H9 (cell line): ENCODE data around the gene PAM. TPM values are rescaled to one million over a fixed set of nuclear protein-coding genes. Genes with fewer than 3 reads are reported as not detected.

Experiments
- DNase-seq: peaks from one replicate; pipeline ENCODE4 v3.0.0-alpha.2; 2017
- H2AFZ ChIP-seq: one replicate; pipeline ENCODE4 v1.6.1; 2013; ENCODE audit warnings: mild to moderate bottlenecking, low read length, control low read depth, moderate library complexity
- H2AK5ac ChIP-seq: 2 replicates; pipeline ENCODE4 v1.6.1; 2013; ENCODE audit warnings: low read length, control low read depth, mixed read lengths; ENCODE audit not compliant: insufficient read length
- H2BK120ac ChIP-seq: one replicate; pipeline ENCODE4 v1.6.1; 2013; ENCODE audit warnings: low read depth, mild to moderate bottlenecking, low read length, control low read depth, inconsistent platforms; ENCODE audit not compliant: poor library complexity, severe bottlenecking
- H2BK12ac ChIP-seq: 2 replicates; pipeline ENCODE4 v1.6.1; 2013; ENCODE audit warnings: low read length, control low read depth, mixed read lengths, low read depth; ENCODE audit not compliant: insufficient read length
- H2BK15ac ChIP-seq: 2 replicates; pipeline ENCODE4 v1.6.1; 2013; ENCODE audit warnings: low read depth, low read length, control low read depth
- H2BK20ac ChIP-seq: one replicate; pipeline ENCODE4 v1.6.1; 2013; ENCODE audit warnings: low read depth, mild to moderate bottlenecking, low read length, control low read depth, inconsistent platforms; ENCODE audit not compliant: poor library complexity, severe bottlenecking
- H2BK5ac ChIP-seq: 2 replicates; pipeline ENCODE4 v1.6.1; 2013; ENCODE audit warnings: low read length, control low read depth, mixed read lengths; ENCODE audit not compliant: insufficient read length
- H3K14ac ChIP-seq: 2 replicates; pipeline ENCODE4 v1.6.1; 2013; ENCODE audit warnings: low read length, control low read depth; ENCODE audit not compliant: insufficient read depth
- H3K18ac ChIP-seq: 2 replicates; pipeline ENCODE4 v1.6.1; 2013; ENCODE audit warnings: low read depth, mild to moderate bottlenecking, mixed read lengths, low read length, control low read depth; ENCODE audit not compliant: insufficient read length
- H3K23ac ChIP-seq: 2 replicates; pipeline ENCODE4 v1.6.1; 2013; ENCODE audit warnings: low read length, control low read depth, mixed read lengths, low read depth; ENCODE audit not compliant: insufficient read length
- H3K23me2 ChIP-seq: 2 replicates; pipeline ENCODE4 v1.6.1; 2013; ENCODE audit warnings: low read depth, mild to moderate bottlenecking, mixed read lengths, low read length, control low read depth; ENCODE audit not compliant: insufficient read length, poor library complexity, severe bottlenecking
- H3K27ac ChIP-seq: 2 replicates; pipeline ENCODE4 v1.5.1; 2013; ENCODE audit warnings: low read length, control low read depth, mixed read lengths, low read depth; ENCODE audit not compliant: insufficient read length
- H3K27me3 ChIP-seq: 2 replicates; pipeline ENCODE4 v1.6.1; 2013; ENCODE audit warnings: low read length, control low read depth, inconsistent platforms; ENCODE audit not compliant: insufficient read depth
- H3K4ac ChIP-seq: 2 replicates; pipeline ENCODE4 v1.6.1; 2013; ENCODE audit warnings: low read depth, mild to moderate bottlenecking, control low read depth, inconsistent platforms, low read length, moderate library complexity
- H3K4me1 ChIP-seq: 2 replicates; pipeline ENCODE4 v1.6.1; 2013; ENCODE audit warnings: low read length, control low read depth, inconsistent platforms; ENCODE audit not compliant: insufficient read depth
- H3K4me2 ChIP-seq: 2 replicates; pipeline ENCODE4 v1.6.1; 2013; ENCODE audit warnings: low read length, control low read depth, mixed read lengths; ENCODE audit not compliant: insufficient read length, insufficient read depth
- H3K56ac ChIP-seq: 2 replicates; pipeline ENCODE4 v1.6.1; 2013; ENCODE audit warnings: low read depth, mild to moderate bottlenecking, mixed read lengths, low read length, control low read depth; ENCODE audit not compliant: insufficient read length
- H3K79me1 ChIP-seq: 2 replicates; pipeline ENCODE4 v1.6.1; 2013; ENCODE audit warnings: low read depth, mild to moderate bottlenecking, moderate library complexity, low read length, control low read depth, inconsistent platforms; ENCODE audit not compliant: insufficient read depth, poor library complexity, severe bottlenecking
- H3K79me2 ChIP-seq: 2 replicates; pipeline ENCODE4 v1.6.1; 2013; ENCODE audit warnings: low read length, control low read depth, inconsistent platforms; ENCODE audit not compliant: insufficient read depth
- H3K9ac ChIP-seq: 2 replicates; pipeline ENCODE4 v1.6.1; 2013; ENCODE audit warnings: low read length, control low read depth, mixed read lengths; ENCODE audit not compliant: insufficient read length; ENCODE audit errors: extremely low read depth
- H3K9me3 ChIP-seq: one replicate; pipeline ENCODE4 v1.6.1; 2013; ENCODE audit warnings: low read depth, low read length, inconsistent platforms; ENCODE audit not compliant: control insufficient read depth
- H3T11ph ChIP-seq: one replicate; pipeline ENCODE4 v1.6.1; 2013; ENCODE audit warnings: mild to moderate bottlenecking, low read length, control low read depth, inconsistent platforms
- H4K20me1 ChIP-seq: one replicate; pipeline ENCODE4 v1.6.1; 2013; ENCODE audit not compliant: control insufficient read depth, insufficient read length, insufficient read depth
- H4K5ac ChIP-seq: 2 replicates; pipeline ENCODE4 v1.6.1; 2013; ENCODE audit warnings: low read depth, mild to moderate bottlenecking, mixed read lengths, low read length, control low read depth; ENCODE audit not compliant: insufficient read length
- H4K8ac ChIP-seq: replicated peaks from 2 replicates; pipeline ENCODE4 v1.6.1; 2013; ENCODE audit warnings: low read length, control low read depth, mixed read lengths, low read depth; ENCODE audit not compliant: insufficient read length
- H4K91ac ChIP-seq: 2 replicates; pipeline ENCODE4 v1.6.1; 2013; ENCODE audit warnings: low read depth, mild to moderate bottlenecking, moderate library complexity, mixed read lengths, low read length, control low read depth; ENCODE audit not compliant: insufficient read length
- H3K27ac Mint-ChIP-seq, 3 experiments: 2 replicates in 2 of 3; 3 replicates in 1 of 3; pipeline ENCODE4 v1.8.0; 2020 to 2021; ENCODE audit warnings: mixed read lengths in 3 of 3, mild to moderate bottlenecking in 1 of 3, moderate library complexity in 1 of 3
- H3K27me3 Mint-ChIP-seq: 2 replicates; pipeline ENCODE4 v1.8.0; 2021; ENCODE audit warnings: low read depth, mild to moderate bottlenecking, moderate library complexity, mixed read lengths
- H3K36me3 Mint-ChIP-seq, 3 experiments: 2 replicates in 2 of 3; 3 replicates in 1 of 3; pipeline ENCODE4 v1.8.0; 2020 to 2021; ENCODE audit warnings: low read depth in 3 of 3, mixed read lengths in 3 of 3; ENCODE audit not compliant: insufficient read depth in 1 of 3
- H3K4me1 Mint-ChIP-seq, 2 experiments: 2 replicates each; pipeline ENCODE4 v1.8.0; 2020; ENCODE audit warnings: mixed read lengths in 2 of 2
- H3K4me3 Mint-ChIP-seq, 2 experiments: 2 replicates in 1 of 2; 3 replicates in 1 of 2; pipeline ENCODE4 v1.8.0; 2020 to 2021; ENCODE audit warnings: mild to moderate bottlenecking in 2 of 2, mixed read lengths in 2 of 2, moderate library complexity in 1 of 2
- H3K9me3 Mint-ChIP-seq, 2 experiments: 2 replicates in 1 of 2; 3 replicates in 1 of 2; pipeline ENCODE4 v1.8.0; 2020; ENCODE audit warnings: mild to moderate bottlenecking in 2 of 2, mixed read lengths in 2 of 2, moderate library complexity in 1 of 2
- CTCF ChIP-seq: fragments of 200-600 bp; sonication (generic); conservative IDR thresholded peaks from 3 replicates; pipeline ENCODE4 v1.8.0; 2021; ENCODE audit warnings: antibody characterized with exemption, mild to moderate bottlenecking
- WGBS: extraction: QIAGEN DNeasy Blood & Tissue Kit; methylation state at CpG from one replicate; pipeline ENCODE4 v1.1.7; 2013; ENCODE audit warnings: missing lambda C conversion rate, low lambda C conversion rate, mixed read lengths; ENCODE audit not compliant: insufficient read length; ENCODE audit errors: extremely low coverage; 5-methylcytosine and 5-hydroxymethylcytosine counted together
- total RNA-seq: library from RNA; stranded (reverse); gene quantifications from 2 replicates; pipeline ENCODE4 v1.2.1, GENCODE V29; 2021

Gene PAM
- total RNA-seq, 1 experiment from 2014 or later: 31.5 TPM

- H3K9me3 Mint-ChIP-seq: no peaks in the 10 kb centered on the region
- H2BK20ac ChIP-seq: no peak overlapping the region
- no peak overlapping the region for H2BK5ac ChIP-seq
- no peaks in the 10 kb centered on the region for H3K9me3 ChIP-seq
- H4K5ac ChIP-seq: no peak overlapping the region
- no peak overlapping the region for H4K8ac ChIP-seq
- H3K79me2 ChIP-seq: no peaks in the 10 kb centered on the region
- H3K27ac ChIP-seq: no peak overlapping the region
- H3K36me3 Mint-ChIP-seq: no peaks in the 10 kb centered on the region
- H2BK12ac ChIP-seq: no peak overlapping the region
- DNase-seq: no peak
- no CpG with 5 or more reads among the region's 5 CpGs for WGBS
- peaks cover 5% of the 10 kb centered on the region; the same call in 1 of the 2 replicates for H3K4me1 ChIP-seq
- no peaks in the 10 kb centered on the region for H3K27me3 Mint-ChIP-seq
- no peak overlapping the region for H3K4me3 Mint-ChIP-seq
- H2BK15ac ChIP-seq: no peak overlapping the region
- H2BK120ac ChIP-seq: no peak overlapping the region
- H3K27me3 ChIP-seq: no peaks in the 10 kb centered on the region
- peaks cover 28 to 37% of the 10 kb centered on the region in 2 experiments for H3K4me1 Mint-ChIP-seq
- no peak overlapping the region for H3K4me2 ChIP-seq
- H3K18ac ChIP-seq: no peak overlapping the region
- H3K14ac ChIP-seq: no peak overlapping the region
- no peak overlapping the region for H3T11ph ChIP-seq
- H2AK5ac ChIP-seq: no peak overlapping the region
- no peak overlapping the region for H3K56ac ChIP-seq
- H2AFZ ChIP-seq: no peak overlapping the region
- no peak for TF ChIP-seq CTCF
- no peak overlapping the region for H4K91ac ChIP-seq
- H3K23me2 ChIP-seq: no peaks in the 10 kb centered on the region
- no peaks in the 10 kb centered on the region for H4K20me1 ChIP-seq
- no peak overlapping the region for H3K9ac ChIP-seq
- H3K27ac Mint-ChIP-seq: no peak overlapping the region
- no peak overlapping the region for H3K4ac ChIP-seq
- H3K23ac ChIP-seq: no peak overlapping the region
- H3K79me1 ChIP-seq: no peaks in the 10 kb centered on the region
These were observed 8.6 kb downstream of the PAM start for GRCh38 chr5:102763734-102764133.
